ENCODE data around the gene IGFL2. TPM values are rescaled to one million over a fixed set of nuclear protein-coding genes. Genes with fewer than 3 reads are reported as not detected.
"Not testable (repeated sequence)": the region's sequence is repeated elsewhere in the genome, so short reads cannot be mapped to it uniquely, and the experiment has no call there.

IGFL2 gene
- not detected for total RNA-seq
- long read RNA-seq = 0 reads

DNA sequence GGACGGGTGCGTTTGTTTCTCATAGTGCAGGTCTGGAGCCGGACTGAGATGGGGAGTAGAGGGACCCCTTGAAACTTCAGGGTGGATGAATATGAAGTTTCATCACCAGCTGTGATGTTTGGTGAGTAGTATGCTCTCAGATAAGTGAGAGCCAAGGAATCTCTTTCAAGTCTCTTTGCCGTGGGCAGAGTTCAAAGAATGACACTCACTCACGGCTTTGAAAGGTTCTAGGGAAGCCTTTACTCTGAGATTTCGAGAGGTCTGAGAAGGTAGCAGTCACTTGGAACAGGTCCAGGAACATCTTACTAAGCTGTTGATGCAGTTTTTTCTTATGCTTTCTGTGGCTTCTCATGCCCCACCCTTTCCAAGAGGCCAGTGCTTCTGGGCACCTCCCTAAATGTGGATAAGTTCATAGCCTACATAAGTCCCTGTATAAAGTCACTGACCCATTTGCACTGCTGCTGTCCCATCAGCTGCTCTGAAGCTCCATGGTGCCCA, at the start of gene IGFL2:
Gene IGFL2 (plus strand): TSS at position 448 of the 498 bp plus-strand sequence. CDS start 41 bp downstream, at position 489.
- Histone ChIP-seq H3K27ac (no peak within 1 kb of the TSS), H3K9me3 (no peaks in the 10 kb centered on the region), H3K4me1 (no peaks in the 10 kb centered on the region), H3K4me3 (no peak within 1 kb of the TSS), H3K36me3 (no peaks in the 10 kb centered on the region), H3K27me3 (no peaks in the 10 kb centered on the region)
- TF ChIP-seq, protein P1, sequence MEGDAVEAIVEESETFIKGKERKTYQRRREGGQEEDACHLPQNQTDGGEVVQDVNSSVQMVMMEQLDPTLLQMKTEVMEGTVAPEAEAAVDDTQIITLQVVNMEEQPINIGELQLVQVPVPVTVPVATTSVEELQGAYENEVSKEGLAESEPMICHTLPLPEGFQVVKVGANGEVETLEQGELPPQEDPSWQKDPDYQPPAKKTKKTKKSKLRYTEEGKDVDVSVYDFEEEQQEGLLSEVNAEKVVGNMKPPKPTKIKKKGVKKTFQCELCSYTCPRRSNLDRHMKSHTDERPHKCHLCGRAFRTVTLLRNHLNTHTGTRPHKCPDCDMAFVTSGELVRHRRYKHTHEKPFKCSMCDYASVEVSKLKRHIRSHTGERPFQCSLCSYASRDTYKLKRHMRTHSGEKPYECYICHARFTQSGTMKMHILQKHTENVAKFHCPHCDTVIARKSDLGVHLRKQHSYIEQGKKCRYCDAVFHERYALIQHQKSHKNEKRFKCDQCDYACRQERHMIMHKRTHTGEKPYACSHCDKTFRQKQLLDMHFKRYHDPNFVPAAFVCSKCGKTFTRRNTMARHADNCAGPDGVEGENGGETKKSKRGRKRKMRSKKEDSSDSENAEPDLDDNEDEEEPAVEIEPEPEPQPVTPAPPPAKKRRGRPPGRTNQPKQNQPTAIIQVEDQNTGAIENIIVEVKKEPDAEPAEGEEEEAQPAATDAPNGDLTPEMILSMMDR (IDR thresholded peaks at IDR 0.05) = no peak
- TF ChIP-seq POLR2A (IDR thresholded peaks at IDR 0.05) = no peak
- intact Hi-C loops (cut with DNase I) = no loop called here
- DNase-seq (no peak), ATAC-seq (no peak)
- WGBS (ENCODE audit: insufficient coverage, low coverage, low lambda C conversion rate, missing lambda C conversion rate) = 23% methylated on average over 5 of the region's 6 CpGs

DNA sequence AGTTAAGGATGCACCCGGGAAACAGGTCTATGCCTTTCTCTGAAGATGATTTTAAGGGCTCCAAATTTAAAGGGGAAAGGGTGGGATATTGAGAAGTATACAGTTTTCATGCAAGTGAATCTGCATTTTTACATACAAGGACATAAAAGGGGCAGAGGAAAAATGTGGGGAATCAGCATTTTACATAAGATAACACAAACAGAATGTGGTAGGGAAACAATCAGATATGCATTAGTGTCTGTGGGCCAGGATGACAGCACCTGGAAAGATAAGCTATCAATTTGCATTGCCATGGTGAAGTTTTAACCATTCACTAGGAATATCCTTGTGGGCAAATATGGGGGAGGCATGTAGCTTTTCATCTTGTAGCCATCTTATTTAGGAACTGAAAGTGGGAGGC, 47.7 kb upstream of the IGFL2 start:
- TF ChIP-seq POLR2A (IDR thresholded peaks at IDR 0.05) = no peak
- TF ChIP-seq, protein P1 (IDR thresholded peaks at IDR 0.05) = no peak
- 50% methylated on average over 1 of the region's 1 CpG for WGBS (ENCODE audit: insufficient coverage, low coverage, low lambda C conversion rate, missing lambda C conversion rate)

DNA sequence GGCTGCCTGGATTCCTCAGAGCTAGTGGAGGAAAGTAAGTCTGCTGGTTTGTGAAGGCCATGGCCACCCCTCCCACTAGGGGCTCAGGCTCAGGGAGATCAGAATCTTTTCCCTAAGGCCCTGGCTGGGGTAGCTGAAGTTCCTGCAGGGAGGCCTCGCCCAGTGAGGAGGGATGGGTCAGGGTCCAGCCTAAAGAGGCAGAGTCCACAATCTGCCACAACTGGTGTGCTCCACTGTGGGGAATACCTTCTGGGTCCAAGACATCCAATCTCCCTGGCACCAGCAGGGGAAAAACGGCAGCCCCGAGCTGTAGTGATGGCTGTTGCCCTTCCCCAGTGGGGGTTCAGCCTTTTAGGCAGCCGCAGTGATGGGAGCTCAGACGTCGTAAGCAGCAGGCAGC, 46.7 kb upstream of the IGFL2 start:
- intact Hi-C loops (cut with DNase I) = no loop called here
- Histone ChIP-seq H3K4me1 (no peaks in the 10 kb centered on the region), H3K4me3 (no peak overlapping the region), H3K27me3 (no peaks in the 10 kb centered on the region), H3K27ac (no peak overlapping the region), H3K9me3 (no peaks in the 10 kb centered on the region), H3K36me3 (no peaks in the 10 kb centered on the region)
- ATAC-seq = no peak
- WGBS (ENCODE audit: insufficient coverage, low coverage, low lambda C conversion rate, missing lambda C conversion rate) = 72% methylated on average over 3 of the region's 6 CpGs
- DNase-seq = no peak
- TF ChIP-seq, protein P1 (IDR thresholded peaks at IDR 0.05) = no peak
- no peak for TF ChIP-seq POLR2A (IDR thresholded peaks at IDR 0.05)

More for the DNA sequence above, 47.7 kb upstream of the IGFL2 start:
- Histone ChIP-seq H3K4me1 (no peaks in the 10 kb centered on the region), H3K27me3 (no peaks in the 10 kb centered on the region), H3K36me3 (no peaks in the 10 kb centered on the region), H3K9me3 (no peaks in the 10 kb centered on the region), H3K27ac (no peak overlapping the region), H3K4me3 (no peak overlapping the region)
- ATAC-seq (no peak), DNase-seq (no peak)
- intact Hi-C loops (cut with DNase I) = no loop called here

DNA sequence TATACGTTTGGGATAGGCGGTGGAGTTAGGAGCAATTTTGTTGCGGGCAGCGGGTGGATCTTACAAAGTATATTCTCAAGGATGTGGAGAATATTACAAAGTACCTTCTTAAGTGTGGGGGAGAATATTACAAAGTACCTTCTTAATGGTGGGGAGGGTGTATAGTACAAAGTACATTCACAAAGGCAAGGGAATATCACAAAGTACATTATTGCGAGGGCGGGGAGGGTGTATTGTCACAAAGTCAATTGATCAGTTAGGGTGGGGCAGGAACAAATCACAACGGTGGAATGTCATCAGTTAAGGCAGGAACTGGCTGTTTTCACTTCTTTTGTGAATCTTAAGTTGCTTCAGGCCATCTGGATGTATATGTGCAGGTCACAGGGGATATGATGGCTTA, 45.7 kb upstream of the IGFL2 start:
- WGBS (ENCODE audit: insufficient coverage, low coverage, low lambda C conversion rate, missing lambda C conversion rate) = 76% methylated on average over 7 of the region's 7 CpGs
- H3K36me3 ChIP-seq; H3K27ac ChIP-seq; H3K4me3 ChIP-seq; intact Hi-C loops (cut with DNase I); H3K4me1 ChIP-seq; ATAC-seq; H3K9me3 ChIP-seq; DNase-seq; H3K27me3 ChIP-seq: not testable (repeated sequence)

DNA sequence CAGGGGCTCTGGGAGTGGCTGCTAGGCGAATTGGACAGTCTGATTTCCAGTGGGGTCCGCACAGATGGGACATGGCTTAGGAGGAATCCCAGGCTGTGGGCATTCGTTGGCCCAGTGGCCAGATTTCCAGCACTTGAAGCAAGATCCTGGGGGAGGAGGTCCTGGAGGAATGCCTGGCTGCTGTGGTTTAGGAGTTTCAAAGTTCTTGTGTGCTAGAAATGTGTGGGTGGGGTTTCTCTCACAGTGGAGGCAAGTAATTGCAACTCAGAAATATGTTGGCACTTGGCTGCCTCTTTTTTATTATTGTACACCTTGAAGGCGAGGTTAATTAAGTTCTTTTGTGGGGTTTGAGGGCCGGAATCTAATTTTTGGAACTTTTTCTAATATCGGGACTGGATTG, 40.7 kb upstream of the IGFL2 start:
- no peak for DNase-seq
- Histone ChIP-seq H3K9me3 (no peaks in the 10 kb centered on the region), H3K4me1 (no peaks in the 10 kb centered on the region), H3K4me3 (no peak overlapping the region), H3K36me3 (no peaks in the 10 kb centered on the region), H3K27ac (no peak overlapping the region), H3K27me3 (no peaks in the 10 kb centered on the region)
- no peak for ATAC-seq
- 62% methylated on average over 3 of the region's 6 CpGs for WGBS (ENCODE audit: insufficient coverage, low coverage, low lambda C conversion rate, missing lambda C conversion rate)
- TF ChIP-seq, protein P1 (IDR thresholded peaks at IDR 0.05) = no peak
- TF ChIP-seq POLR2A (IDR thresholded peaks at IDR 0.05) = no peak
- intact Hi-C loops (cut with DNase I) = no loop called here
